K562 (cell line): Measurements from ENCODE around the gene DPEP3. TPM values are rescaled to one million over a fixed set of nuclear protein-coding genes. Genes with fewer than 3 reads are reported as not detected.

Experiments used
- DDX20 ChIP-seq: fragments of 450-650 bp; IDR thresholded peaks from 2 replicates; pipeline ENCODE4 v1.6.1; 2016; ENCODE audit warnings: missing genetic modification characterization, low read depth, mild to moderate bottlenecking, missing compliant biosample characterization, moderate library complexity
- DNMT1 ChIP-seq: fragments of 450-650 bp; IDR thresholded peaks from 2 replicates; pipeline ENCODE4 v1.6.1; 2016; ENCODE audit warnings: antibody characterized with exemption, mild to moderate bottlenecking
- FIP1L1 ChIP-seq: fragments of 200-400 bp; formaldehyde crosslinking; IDR thresholded peaks from 2 replicates; pipeline ENCODE4 v1.6.1; 2018; ENCODE audit warnings: mild to moderate bottlenecking, low read depth, low read length; ENCODE audit not compliant: poor library complexity, severe bottlenecking
- FUS ChIP-seq: fragments of 200-400 bp; formaldehyde crosslinking; optimal IDR thresholded peaks from 2 replicates; pipeline ENCODE3; 2017; ENCODE audit warnings: low read depth, low read length
- HLTF ChIP-seq: fragments of 450-650 bp; IDR thresholded peaks from 2 replicates; pipeline ENCODE4 v1.6.1; 2016
- MCM3 ChIP-seq: fragments of 450-650 bp; IDR thresholded peaks from 2 replicates; pipeline ENCODE4 v1.6.1; 2016
- MIER1 ChIP-seq: fragments of 450-650 bp; IDR thresholded peaks from 2 replicates; pipeline ENCODE4 v1.6.1; 2016; ENCODE audit warnings: antibody characterized with exemption, mild to moderate bottlenecking, low read depth
- MTA3 ChIP-seq: fragments of 450-650 bp; formaldehyde crosslinking; IDR thresholded peaks from 2 replicates; pipeline ENCODE4 v1.6.1; 2017; ENCODE audit warnings: mild to moderate bottlenecking, borderline replicate concordance
- MYBL2 ChIP-seq, 2 experiments: fragments of 450-650 bp in 1 of 2; sonication (generic) in 1 of 2; formaldehyde crosslinking in 1 of 2; IDR thresholded peaks; 2 replicates each; pipeline versions ENCODE4 v1.6.1 to v1.8.1; 2017 to 2022; ENCODE audit warnings: borderline replicate concordance in 1 of 2, inconsistent platforms in 1 of 2, low read depth in 1 of 2, mild to moderate bottlenecking in 1 of 2, missing genetic modification reagents in 1 of 2, moderate library complexity in 1 of 2
- NCOA1 ChIP-seq: fragments of 450-650 bp; IDR thresholded peaks from 2 replicates; pipeline ENCODE4 v1.6.1; 2016; ENCODE audit warnings: low read depth
- NFATC3 ChIP-seq: fragments of 450-650 bp; IDR thresholded peaks from 2 replicates; pipeline ENCODE4 v1.6.1; 2017; ENCODE audit warnings: mild to moderate bottlenecking
- NFRKB ChIP-seq: fragments of 450-650 bp; IDR thresholded peaks from 2 replicates; pipeline ENCODE4 v1.6.1; 2016; ENCODE audit warnings: low read depth
- SAFB2 ChIP-seq: fragments of 200-400 bp; formaldehyde crosslinking; IDR thresholded peaks from 2 replicates; pipeline ENCODE4 v1.6.1; 2018; ENCODE audit warnings: borderline replicate concordance, low read length, low read depth, moderate library complexity; ENCODE audit not compliant: severe bottlenecking
- SAP30 ChIP-seq: fragments of 200-600 bp; sonication (generic); IDR thresholded peaks from 2 replicates; pipeline ENCODE4 v1.6.1; 2012; ENCODE audit warnings: borderline replicate concordance, low read depth, mild to moderate bottlenecking, moderate library complexity, low read length, control low read depth, inconsistent platforms; ENCODE audit not compliant: insufficient read depth, poor library complexity, severe bottlenecking
- SIRT6 ChIP-seq: IDR thresholded peaks from one replicate; pipeline ENCODE4 v1.6.1; 2012; ENCODE audit warnings: low read depth, mild to moderate bottlenecking, control low read depth, inconsistent platforms, low read length, moderate library complexity
- YY1 ChIP-seq, 3 experiments: IDR thresholded peaks; 2 replicates each; pipeline ENCODE4 v1.6.1; 2011; ENCODE audit warnings: low read length in 2 of 3, mild to moderate bottlenecking in 2 of 3, moderate library complexity in 2 of 3, borderline replicate concordance in 1 of 3, control low read depth in 1 of 3, low read depth in 1 of 3; ENCODE audit not compliant: insufficient read depth in 3 of 3, insufficient replicate concordance in 2 of 3, control insufficient read depth in 1 of 3, insufficient read length in 1 of 3; ENCODE audit errors: extremely low read depth in 1 of 3
- ZKSCAN1 ChIP-seq: fragments of 150-350 bp; IDR thresholded peaks from 2 replicates; pipeline ENCODE4 v1.6.1; 2016; ENCODE audit warnings: low read depth, low read length
- ZNF695 ChIP-seq: fragments of 450-650 bp; formaldehyde crosslinking; IDR thresholded peaks from 2 replicates; pipeline ENCODE4 v1.4.0; 2020; ENCODE audit warnings: mild to moderate bottlenecking, moderate library complexity
- polyA plus RNA-seq, 8 experiments: library from polyadenylated mRNA; depleted of rRNA in 4 of 8; stranded (reverse) in 5 of 8; unstranded in 3 of 8; fragments of >200 nt; fragmentation: Nextera tagmentation in 2 of 8; fragmentation: Illumina TruSeq in 1 of 8; extraction: Ambion mirVana in 2 of 8; extraction: Trizol in 1 of 8; gene quantifications; 2 replicates each; pipeline versions ENCODE4 v1.2.1 to v1.2.3, GENCODE V29; 2011 to 2014; ENCODE audit warnings: inconsistent platforms in 1 of 8, missing spikeins in 1 of 8
- total RNA-seq, 7 experiments: library from RNA; depleted of rRNA in 6 of 7; stranded (reverse); fragments of >200 nt in 6 of 7; fragmentation: Illumina TruSeq in 2 of 7; extraction: Trizol in 2 of 7; gene quantifications; 2 replicates each; pipeline versions ENCODE4 v1.2.1 to v1.2.3, GENCODE V29; 2011 to 2021; ENCODE audit warnings: low replicate concordance in 1 of 7
- TF ChIP-seq, protein P1 (sequence below): sonication (generic); formaldehyde crosslinking; IDR thresholded peaks from 2 replicates; pipeline ENCODE4 v1.8.1; 2023; ENCODE audit warnings: mild to moderate bottlenecking, missing genetic modification reagents
- TF ChIP-seq, protein P2 (sequence below), 2 experiments: fragments of 450-650 bp; IDR thresholded peaks; 2 replicates each; pipeline ENCODE4 v1.6.1; 2016
- TF ChIP-seq, protein P3 (sequence below): fragments of 450-650 bp; IDR thresholded peaks from 2 replicates; pipeline ENCODE4 v1.6.1; 2016; ENCODE audit warnings: mild to moderate bottlenecking

Gene DPEP3
- total and polyA plus RNA-seq, 9 of the 15 experiments (the other 6 are each of a cell fraction or from before 2014, with no cell fraction given): not detected

DNA sequence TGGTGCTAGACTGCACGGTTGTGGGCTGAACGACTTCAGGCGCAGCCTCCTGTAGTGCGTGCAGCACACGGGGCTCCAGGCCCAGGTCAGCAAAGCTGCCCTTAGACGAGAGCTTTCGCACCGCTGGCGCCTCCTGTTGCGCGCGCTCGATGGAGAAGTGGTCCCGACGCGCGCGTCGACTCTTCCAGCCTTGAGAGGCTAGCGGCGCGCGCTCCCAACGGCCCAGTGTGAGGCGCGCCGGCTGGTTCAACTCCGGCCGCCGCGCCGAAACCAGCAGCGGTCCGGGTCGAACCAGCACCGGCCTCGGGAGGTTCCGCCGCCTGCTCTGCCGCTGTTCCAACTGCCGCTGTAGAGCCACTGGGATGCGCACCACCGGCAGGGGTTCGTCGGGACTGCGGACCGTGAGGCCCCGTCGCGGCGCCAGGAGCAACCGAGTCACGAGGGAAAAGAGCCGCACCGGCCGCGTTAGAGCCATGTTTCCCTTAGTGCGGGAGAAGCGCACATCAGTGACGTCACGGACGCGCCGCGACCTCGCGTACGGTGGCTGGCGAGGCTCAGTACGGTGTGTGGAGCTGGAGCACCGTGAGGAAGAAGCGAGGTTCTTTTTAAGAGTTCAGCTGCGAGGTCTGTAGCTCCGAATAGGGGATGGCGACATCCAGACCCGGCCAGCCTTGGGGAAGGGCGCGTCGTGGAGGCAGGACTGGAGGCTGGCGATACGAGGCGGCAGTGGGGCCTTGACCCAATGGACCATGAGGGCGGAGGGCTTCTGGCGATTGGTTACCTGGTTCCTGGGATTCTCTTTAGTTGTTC, 42.6 kb upstream of the DPEP3 start, which contains the start of the genes DDX28 and DUS2 (continued):
- TF ChIP-seq NFRKB (peak; percentile 90; the same call in 1 of the 2 replicates), ZNF695 (CRISPR knock-in tag) (no peak), SAP30 (peak; percentile 83), SAFB2 (no peak), FUS (no peak), NCOA1 (0 out of 2 replicates have a peak, but pooled peaks have one; percentile 24), NFATC3 (no peak), HLTF (0 out of 2 replicates have a peak, but pooled peaks have one; percentile 11), MIER1 (no peak), MYBL2 (IDR thresholded peaks at IDR 0.05; ENCODE audit: low read depth) (peak; percentile 16; the same call in 1 of the 2 replicates), MYBL2 (CRISPR knock-in tag; IDR thresholded peaks at IDR 0.05; ENCODE audit: borderline replicate concordance) (no peak), DNMT1 (no peak), ZKSCAN1 (peak; percentile 69), FIP1L1 (peak; percentile 70), SIRT6 (no peak), MCM3 (no peak), DDX20 (tag) (no peak), YY1 (IDR thresholded peaks at IDR 0.05; ENCODE audit: borderline replicate concordance in 1 of 3, control insufficient read depth in 1 of 3, extremely low read depth in 1 of 3, insufficient read depth in 3 of 3, insufficient read length in 1 of 3, insufficient replicate concordance in 2 of 3, low read depth in 1 of 3, low read length in 2 of 3) (peak; percentile 54 to 89 (median 82)), MTA3 (peak; percentile 99)
- TF ChIP-seq, protein P1, sequence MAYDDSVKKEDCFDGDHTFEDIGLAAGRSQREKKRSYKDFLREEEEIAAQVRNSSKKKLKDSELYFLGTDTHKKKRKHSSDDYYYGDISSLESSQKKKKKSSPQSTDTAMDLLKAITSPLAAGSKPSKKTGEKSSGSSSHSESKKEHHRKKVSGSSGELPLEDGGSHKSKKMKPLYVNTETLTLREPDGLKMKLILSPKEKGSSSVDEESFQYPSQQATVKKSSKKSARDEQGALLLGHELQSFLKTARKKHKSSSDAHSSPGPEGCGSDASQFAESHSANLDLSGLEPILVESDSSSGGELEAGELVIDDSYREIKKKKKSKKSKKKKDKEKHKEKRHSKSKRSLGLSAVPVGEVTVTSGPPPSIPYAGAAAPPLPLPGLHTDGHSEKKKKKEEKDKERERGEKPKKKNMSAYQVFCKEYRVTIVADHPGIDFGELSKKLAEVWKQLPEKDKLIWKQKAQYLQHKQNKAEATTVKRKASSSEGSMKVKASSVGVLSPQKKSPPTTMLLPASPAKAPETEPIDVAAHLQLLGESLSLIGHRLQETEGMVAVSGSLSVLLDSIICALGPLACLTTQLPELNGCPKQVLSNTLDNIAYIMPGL (CRISPR knock-in tag): peak; percentile 72; the same call in 1 of the 2 replicates
- TF ChIP-seq, protein P2, sequence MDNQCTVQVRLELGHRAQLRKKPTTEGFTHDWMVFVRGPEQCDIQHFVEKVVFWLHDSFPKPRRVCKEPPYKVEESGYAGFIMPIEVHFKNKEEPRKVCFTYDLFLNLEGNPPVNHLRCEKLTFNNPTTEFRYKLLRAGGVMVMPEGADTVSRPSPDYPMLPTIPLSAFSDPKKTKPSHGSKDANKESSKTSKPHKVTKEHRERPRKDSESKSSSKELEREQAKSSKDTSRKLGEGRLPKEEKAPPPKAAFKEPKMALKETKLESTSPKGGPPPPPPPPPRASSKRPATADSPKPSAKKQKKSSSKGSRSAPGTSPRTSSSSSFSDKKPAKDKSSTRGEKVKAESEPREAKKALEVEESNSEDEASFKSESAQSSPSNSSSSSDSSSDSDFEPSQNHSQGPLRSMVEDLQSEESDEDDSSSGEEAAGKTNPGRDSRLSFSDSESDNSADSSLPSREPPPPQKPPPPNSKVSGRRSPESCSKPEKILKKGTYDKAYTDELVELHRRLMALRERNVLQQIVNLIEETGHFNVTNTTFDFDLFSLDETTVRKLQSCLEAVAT (IDR thresholded peaks at IDR 0.05): peak in 1 of 2 experiments; percentile 88; a peak in 2 of 4 replicates
- TF ChIP-seq, protein P3, sequence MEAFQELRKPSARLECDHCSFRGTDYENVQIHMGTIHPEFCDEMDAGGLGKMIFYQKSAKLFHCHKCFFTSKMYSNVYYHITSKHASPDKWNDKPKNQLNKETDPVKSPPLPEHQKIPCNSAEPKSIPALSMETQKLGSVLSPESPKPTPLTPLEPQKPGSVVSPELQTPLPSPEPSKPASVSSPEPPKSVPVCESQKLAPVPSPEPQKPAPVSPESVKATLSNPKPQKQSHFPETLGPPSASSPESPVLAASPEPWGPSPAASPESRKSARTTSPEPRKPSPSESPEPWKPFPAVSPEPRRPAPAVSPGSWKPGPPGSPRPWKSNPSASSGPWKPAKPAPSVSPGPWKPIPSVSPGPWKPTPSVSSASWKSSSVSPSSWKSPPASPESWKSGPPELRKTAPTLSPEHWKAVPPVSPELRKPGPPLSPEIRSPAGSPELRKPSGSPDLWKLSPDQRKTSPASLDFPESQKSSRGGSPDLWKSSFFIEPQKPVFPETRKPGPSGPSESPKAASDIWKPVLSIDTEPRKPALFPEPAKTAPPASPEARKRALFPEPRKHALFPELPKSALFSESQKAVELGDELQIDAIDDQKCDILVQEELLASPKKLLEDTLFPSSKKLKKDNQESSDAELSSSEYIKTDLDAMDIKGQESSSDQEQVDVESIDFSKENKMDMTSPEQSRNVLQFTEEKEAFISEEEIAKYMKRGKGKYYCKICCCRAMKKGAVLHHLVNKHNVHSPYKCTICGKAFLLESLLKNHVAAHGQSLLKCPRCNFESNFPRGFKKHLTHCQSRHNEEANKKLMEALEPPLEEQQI: peak; percentile 27; the same call in 1 of the 2 replicates
